WI38 (cell line): Measurements from ENCODE around the gene HNRNPC.
"Not testable (repeated sequence)": the region's sequence is repeated elsewhere in the genome, so short reads cannot be mapped to it uniquely, and the experiment has no call there.

ENCODE experiments used
- H3K4me3 ChIP-seq: 2 replicates; pipeline ENCODE4 v1.5.1; 2011; ENCODE audit warnings: low read depth, mild to moderate bottlenecking, control low read depth, low read length
- CTCF ChIP-seq: IDR thresholded peaks from 2 replicates; pipeline ENCODE4 v1.5.1; 2012; ENCODE audit warnings: low read depth, mild to moderate bottlenecking, control low read depth, low read length

HNRNPC gene

GRCh38 chr14:21171128-21171527 lies 98.1 kb downstream of the HNRNPC start:
- no peak for TF ChIP-seq CTCF
- no peak overlapping the region for H3K4me3 ChIP-seq

GRCh38 chr14:21169573-21169972 lies 99.7 kb downstream of the HNRNPC start:
- no peak for TF ChIP-seq CTCF
- H3K4me3 ChIP-seq: no peak overlapping the region

GRCh38 chr14:21168055-21168454 lies 101.2 kb downstream of the HNRNPC start:
- TF ChIP-seq CTCF: no peak
- H3K4me3 ChIP-seq: no peak overlapping the region

- H3K4me3 ChIP-seq: not testable (repeated sequence)
Observed at GRCh38 chr14:21165670-21166069, 103.6 kb downstream of the HNRNPC start.

GRCh38 chr14:21165002-21165605 lies 104.1 kb downstream of the HNRNPC start:
- H3K4me3 ChIP-seq: not testable (repeated sequence)

- H3K4me3 ChIP-seq: no peak overlapping the region
- no peak for TF ChIP-seq CTCF
Observed at GRCh38 chr14:21163871-21164291, 105.4 kb downstream of the HNRNPC start.

GRCh38 chr14:21162081-21162480 lies 107.2 kb downstream of the HNRNPC start:
- H3K4me3 ChIP-seq: no peak overlapping the region
- TF ChIP-seq CTCF: no peak

- no peak overlapping the region for H3K4me3 ChIP-seq
- TF ChIP-seq CTCF: no peak
Observed at GRCh38 chr14:21160061-21160610, 109.1 kb downstream of the HNRNPC start.
